Colonic mucosa (tissue), 4 donors: ENCODE results near the gene DCTN1. TPM values are rescaled to one million over a fixed set of nuclear protein-coding genes. Genes with fewer than 3 reads are reported as not detected.
"Not testable (repeated sequence)": the region's sequence is repeated elsewhere in the genome, so short reads cannot be mapped to it uniquely, and the experiment has no call there.

Source experiments
- DNase-seq: peaks from one replicate; pipeline ENCODE4 v3.0.0-alpha.2; 2020
- H3K27ac ChIP-seq: fragments of 200-600 bp; one replicate; pipeline ENCODE4 v1.8.0; 2021
- H3K27me3 ChIP-seq: fragments of 200-600 bp; one replicate; pipeline ENCODE4 v1.8.0; 2021
- H3K36me3 ChIP-seq: fragments of 200-600 bp; one replicate; pipeline ENCODE4 v1.8.0; 2021
- H3K4me1 ChIP-seq: fragments of 200-600 bp; one replicate; pipeline ENCODE4 v1.8.0; 2021; ENCODE audit warnings: mild to moderate bottlenecking
- H3K4me3 ChIP-seq: fragments of 200-600 bp; one replicate; pipeline ENCODE4 v1.8.0; 2021
- H3K9ac ChIP-seq, 2 donors: one replicate each; pipeline ENCODE4 v1.7.0; 2013; ENCODE audit warnings: control low read depth in 2 of 2, low read depth in 2 of 2, low read length in 2 of 2
- H3K9me3 ChIP-seq: fragments of 200-600 bp; one replicate; pipeline ENCODE4 v1.8.0; 2021
- intact Hi-C: fragments of 100-400 bp; cut with DNase I; formaldehyde crosslinking; loops from one replicate; pipeline ENCODE4 v1.14.1; 2022
- total RNA-seq, 2 donors: library from RNA; stranded (reverse); fragmentation: NEBNext Ultra II Directional in 1 of 2; extraction: Animal tissue kit (Norgen Biotek cat#: 25700) in 1 of 2; gene quantifications; one replicate each; pipeline ENCODE4 v1.2.1, GENCODE V29; 2021
- TF ChIP-seq, protein P1 (sequence below): fragments of 200-600 bp; IDR thresholded peaks from one replicate; pipeline ENCODE4 v1.8.0; 2022; ENCODE audit warnings: antibody characterized with exemption, mild to moderate bottlenecking
- donor health status: healthy.
- donor health status: DM: no; HTN: no; CAD: no.
- donor health status: DM: no; HTN: no; CAD: no.

The DCTN1 gene
- total RNA-seq, 2 donors from 2014 or later: 111 to 114 TPM

DNA sequence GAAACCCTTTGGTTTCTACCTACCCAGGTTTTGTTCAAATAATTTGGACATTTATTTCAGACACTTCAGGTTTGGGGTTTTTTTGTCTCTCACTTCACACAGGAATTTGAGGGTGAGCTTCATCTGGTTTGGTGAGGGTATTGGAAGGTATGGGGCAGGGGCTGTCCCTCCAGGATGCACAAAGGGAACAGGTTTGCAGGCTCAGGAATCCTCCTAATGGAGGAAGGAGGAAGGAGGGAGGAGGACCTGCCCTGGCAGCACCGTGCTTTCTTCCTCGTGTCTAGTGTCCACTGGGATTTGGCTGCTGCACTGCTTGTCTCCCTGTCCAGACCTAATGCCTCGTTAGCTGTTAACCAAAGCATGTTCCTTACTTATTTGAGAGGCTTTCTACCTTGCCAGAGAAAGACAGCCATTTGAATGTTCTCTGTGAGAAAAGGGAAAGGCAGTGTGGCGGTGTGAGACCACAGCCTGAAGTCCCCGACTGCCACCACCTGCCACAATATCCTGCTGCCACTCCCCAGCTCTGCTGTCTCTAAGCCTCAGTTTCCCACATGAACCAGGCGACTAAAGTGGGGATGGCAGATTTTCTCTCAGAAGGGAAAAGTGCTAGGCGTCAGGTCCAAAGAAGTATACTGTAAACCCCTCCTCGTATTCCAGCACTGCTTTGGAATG lies 34.7 kb downstream of the DCTN1 start:
- intact Hi-C loops: no loop called here
- H3K27me3 ChIP-seq: no peaks in the 10 kb centered on the region
- no peak overlapping the region for H3K27ac ChIP-seq

DNA sequence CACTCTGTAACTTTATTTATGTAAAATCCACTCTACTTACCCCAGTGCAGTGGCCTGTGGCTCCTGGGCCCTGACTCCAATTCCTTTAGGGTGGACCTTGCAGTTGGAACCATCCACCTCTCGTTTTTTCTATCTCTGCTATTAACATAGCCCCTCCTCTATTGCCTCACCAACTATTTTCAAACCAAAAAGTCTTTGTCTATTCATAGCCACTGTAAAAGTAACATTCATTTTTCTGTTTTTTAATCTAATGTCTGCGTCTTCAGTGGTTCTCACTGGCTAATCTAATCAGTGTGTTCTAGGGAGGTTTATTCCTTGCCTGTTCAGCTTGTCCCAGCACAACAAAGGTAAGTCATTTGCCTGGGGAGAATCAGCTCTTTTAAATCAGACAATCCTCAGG lies 36.8 kb downstream of the DCTN1 start, which contains the start of gene SLC4A5:
SLC4A5 (minus strand) TSS at position 101 of the 400 bp plus-strand sequence. CDS start 28,393 bp downstream, outside the sequence.
- intact Hi-C loops: no loop called here
- no peaks in the 10 kb centered on the region for H3K27me3 ChIP-seq
- no peaks in the 10 kb centered on the region for H3K4me1 ChIP-seq
- TF ChIP-seq, protein P1, sequence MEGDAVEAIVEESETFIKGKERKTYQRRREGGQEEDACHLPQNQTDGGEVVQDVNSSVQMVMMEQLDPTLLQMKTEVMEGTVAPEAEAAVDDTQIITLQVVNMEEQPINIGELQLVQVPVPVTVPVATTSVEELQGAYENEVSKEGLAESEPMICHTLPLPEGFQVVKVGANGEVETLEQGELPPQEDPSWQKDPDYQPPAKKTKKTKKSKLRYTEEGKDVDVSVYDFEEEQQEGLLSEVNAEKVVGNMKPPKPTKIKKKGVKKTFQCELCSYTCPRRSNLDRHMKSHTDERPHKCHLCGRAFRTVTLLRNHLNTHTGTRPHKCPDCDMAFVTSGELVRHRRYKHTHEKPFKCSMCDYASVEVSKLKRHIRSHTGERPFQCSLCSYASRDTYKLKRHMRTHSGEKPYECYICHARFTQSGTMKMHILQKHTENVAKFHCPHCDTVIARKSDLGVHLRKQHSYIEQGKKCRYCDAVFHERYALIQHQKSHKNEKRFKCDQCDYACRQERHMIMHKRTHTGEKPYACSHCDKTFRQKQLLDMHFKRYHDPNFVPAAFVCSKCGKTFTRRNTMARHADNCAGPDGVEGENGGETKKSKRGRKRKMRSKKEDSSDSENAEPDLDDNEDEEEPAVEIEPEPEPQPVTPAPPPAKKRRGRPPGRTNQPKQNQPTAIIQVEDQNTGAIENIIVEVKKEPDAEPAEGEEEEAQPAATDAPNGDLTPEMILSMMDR: no peak
- H3K4me3 ChIP-seq: no peak within 1 kb of the TSS
- no peak within 1 kb of the TSS for H3K9ac ChIP-seq
- H3K9me3 ChIP-seq: no peaks in the 10 kb centered on the region
- H3K36me3 ChIP-seq: no peaks in the 10 kb centered on the region
- H3K27ac ChIP-seq: no peak within 1 kb of the TSS
- DNase-seq: no peak

More for the DNA sequence above, 34.7 kb downstream of the DCTN1 start:
- H3K9me3 ChIP-seq: no peaks in the 10 kb centered on the region
- no peak for DNase-seq
- no peak overlapping the region for H3K4me3 ChIP-seq
- H3K4me1 ChIP-seq: no peaks in the 10 kb centered on the region
- TF ChIP-seq, protein P1: no peak
- no peaks in the 10 kb centered on the region for H3K36me3 ChIP-seq
- no peak overlapping the region for H3K9ac ChIP-seq

- intact Hi-C loops: loop anchor here (5.0 to 10.0 kb wide), 2 partner anchors 84 to 511 kb away; partner anchors contain the start of gene STAMBP
- not testable (repeated sequence) for DNase-seq, H3K27ac ChIP-seq, H3K36me3 ChIP-seq, H3K9me3 ChIP-seq, H3K27me3 ChIP-seq, H3K9ac ChIP-seq, H3K4me1 ChIP-seq, H3K4me3 ChIP-seq
These were observed 43.9 kb downstream of the DCTN1 start for GRCh38 chr2:74336227-74336626.

DNA sequence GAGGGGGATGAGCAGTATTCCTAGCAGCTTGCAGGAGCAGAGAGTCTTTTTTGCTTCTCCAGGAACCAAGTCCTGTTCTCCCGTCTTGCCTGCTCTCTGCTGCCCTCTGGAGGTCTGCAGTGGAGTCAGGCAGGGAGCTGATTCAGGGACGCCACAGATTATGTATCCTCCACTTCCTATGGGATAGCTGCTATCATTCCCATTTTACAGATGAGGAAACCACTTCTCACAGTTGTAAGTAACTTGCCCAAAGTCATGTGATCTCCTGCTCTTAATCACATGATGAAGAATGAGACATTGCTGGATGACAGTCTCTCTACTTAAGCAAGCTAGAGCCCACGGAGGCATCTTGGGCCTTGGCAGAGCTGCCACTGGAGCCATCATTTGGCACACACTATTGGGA lies 45.2 kb downstream of the DCTN1 start:
- intact Hi-C loops: loop anchor here (5.0 to 10.0 kb wide), 3 partner anchors 62 to 510 kb away; partner anchors contain the start of gene STAMBP
- H3K4me1 ChIP-seq: no peaks in the 10 kb centered on the region
- H3K27ac ChIP-seq: no peak overlapping the region
- no peaks in the 10 kb centered on the region for H3K36me3 ChIP-seq
- TF ChIP-seq, protein P1: peak; percentile 96
- no peaks in the 10 kb centered on the region for H3K9me3 ChIP-seq
- H3K4me3 ChIP-seq: no peak overlapping the region
- no peaks in the 10 kb centered on the region for H3K27me3 ChIP-seq
- peak; percentile 84 for DNase-seq
- no peak overlapping the region for H3K9ac ChIP-seq

- Histone ChIP-seq H3K9ac (no peak overlapping the region), H3K27me3 (no peaks in the 10 kb centered on the region), H3K9me3 (no peaks in the 10 kb centered on the region), H3K4me1 (no peaks in the 10 kb centered on the region), H3K4me3 (no peak overlapping the region), H3K27ac (no peak overlapping the region), H3K36me3 (no peaks in the 10 kb centered on the region)
- DNase-seq: no peak
- intact Hi-C loops: loop anchor here (5.0 to 10.0 kb wide), 2 partner anchors 63 to 509 kb away; partner anchors contain the start of gene STAMBP
- TF ChIP-seq, protein P1: no peak
These were observed 46.1 kb downstream of the DCTN1 start for GRCh38 chr2:74333896-74334586.
